GM19043 (cell line): ENCODE results near the gene LRRC72.
"Not testable (repeated sequence)": the region's sequence is repeated elsewhere in the genome, so short reads cannot be mapped to it uniquely, and the experiment has no call there.

Experiments
- ATAC-seq: cut with Tn5 transposase; IDR thresholded peaks from one replicate; pipeline ENCODE4 v1.9.1; 2021; ENCODE audit warnings: low read depth; ENCODE audit not compliant: unreplicated experiment

Gene LRRC72

DNA sequence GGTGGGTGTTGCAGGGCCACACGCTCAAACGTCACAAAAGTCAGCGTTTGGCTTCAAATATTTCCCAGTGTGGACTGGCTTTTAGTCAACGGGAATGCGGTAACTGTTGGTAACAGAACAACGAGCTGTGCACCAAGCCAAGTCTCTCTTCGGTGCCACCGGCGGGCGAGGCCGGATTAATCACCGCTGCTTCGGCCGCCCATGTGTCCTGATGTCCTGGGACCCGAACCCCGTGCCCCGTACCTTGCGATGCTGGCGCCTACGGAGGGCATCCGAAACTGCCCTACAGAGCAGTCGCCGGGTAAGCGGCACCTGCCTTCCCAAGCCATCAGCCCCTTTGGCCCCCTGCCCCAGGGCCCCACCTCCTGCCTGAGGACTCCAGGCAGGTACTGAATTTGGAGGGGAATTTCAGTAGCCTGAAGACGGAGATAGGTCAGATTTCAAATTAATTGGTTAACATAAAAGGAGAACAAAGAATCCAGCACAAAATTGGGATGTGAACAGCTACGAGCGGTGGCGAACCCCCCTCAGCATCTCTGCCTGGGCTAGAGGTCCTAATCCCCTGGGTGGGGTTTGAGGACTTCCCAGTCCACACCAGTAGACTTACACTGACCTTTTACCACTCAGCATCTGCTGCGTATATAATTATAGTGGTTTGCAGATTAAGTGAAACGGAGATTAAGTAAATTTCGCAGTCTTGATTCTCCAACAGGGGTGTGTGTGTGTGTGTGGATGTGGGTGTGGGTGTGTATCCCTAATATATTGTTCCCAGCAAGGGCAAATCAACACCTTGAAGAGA, at the start of gene LRRC72:
LRRC72 (plus strand) TSS at position 84 of the 799 bp plus-strand sequence; CDS start at position 212, 128 bp downstream.
- no peak for ATAC-seq

DNA sequence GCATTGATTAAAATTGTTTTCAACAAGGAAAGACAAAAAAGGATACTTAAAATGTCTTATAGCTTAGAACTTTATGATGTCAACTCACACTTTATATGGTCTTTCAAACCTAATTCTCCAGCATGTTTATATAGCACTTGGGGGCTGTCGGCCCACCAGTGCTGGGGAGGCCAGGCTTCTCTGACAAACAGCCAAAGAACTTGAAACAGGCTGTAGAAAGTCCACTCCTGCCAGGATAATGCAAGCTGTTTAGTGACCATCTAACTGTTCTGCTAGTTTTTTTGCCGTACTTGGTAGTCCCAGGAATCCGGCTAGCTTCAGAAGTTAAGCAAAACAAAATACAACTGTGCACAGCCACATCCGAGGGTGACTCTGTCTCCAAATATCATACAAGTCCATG, 47.5 kb upstream of the LRRC72 start:
- no peak for ATAC-seq

GRCh38 chr7:16479591-16479990, 47.0 kb upstream of the LRRC72 start:
- ATAC-seq = no peak

GRCh38 chr7:16484453-16485158, 42.0 kb upstream of the LRRC72 start:
- no peak for ATAC-seq

DNA sequence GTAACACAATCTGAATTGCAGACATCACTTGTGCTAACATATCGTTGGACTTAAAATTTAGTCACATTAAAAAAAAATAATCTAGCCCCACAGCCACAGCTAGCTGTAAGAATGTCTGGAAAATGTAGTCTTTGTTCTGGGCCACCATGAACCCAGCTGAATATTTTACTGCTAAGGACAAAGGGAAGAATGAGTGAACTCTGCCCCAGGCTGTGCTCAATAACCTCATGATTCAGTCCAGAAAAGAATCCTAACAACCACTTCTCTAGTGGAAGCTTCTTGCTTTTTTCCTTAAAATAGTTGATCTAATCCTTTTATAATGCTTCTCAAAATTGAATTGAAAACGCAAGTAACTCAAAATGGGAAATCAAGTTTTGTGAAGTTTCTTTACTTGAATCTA, 35.5 kb upstream of the LRRC72 start:
- no peak for ATAC-seq

DNA sequence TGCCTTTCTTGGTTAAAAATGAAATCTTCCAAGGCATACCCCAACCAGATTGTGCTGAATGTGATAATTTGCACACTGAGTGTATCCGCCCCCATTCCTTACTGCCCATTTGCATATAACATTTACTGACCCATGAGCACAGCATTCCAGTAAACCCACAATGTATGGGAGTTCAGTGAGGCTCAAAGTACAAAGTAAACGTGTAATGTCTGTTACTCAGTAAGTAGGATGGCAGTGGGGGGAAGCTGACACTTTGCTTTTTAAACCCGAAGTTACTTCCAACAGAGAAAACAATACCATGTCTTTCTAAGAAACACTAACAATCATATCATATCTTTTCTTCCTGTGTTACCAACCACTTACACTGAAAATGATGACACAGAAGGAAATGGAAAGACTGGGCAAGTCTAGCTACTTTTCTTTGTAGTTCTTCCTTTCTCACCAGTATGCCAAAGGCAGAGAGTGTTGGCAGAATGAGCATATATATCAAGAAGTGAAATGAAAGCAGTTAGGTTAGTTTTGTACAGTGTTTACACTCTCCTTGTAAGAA, 34.0 kb upstream of the LRRC72 start:
- no peak for ATAC-seq

- no peak for ATAC-seq
Measured at GRCh38 chr7:16493266-16493665, 33.4 kb upstream of the LRRC72 start.

- ATAC-seq = no peak
Measured at GRCh38 chr7:16494551-16494950, 32.1 kb upstream of the LRRC72 start.

GRCh38 chr7:16494955-16495719, 31.5 kb upstream of the LRRC72 start:
- ATAC-seq = no peak

DNA sequence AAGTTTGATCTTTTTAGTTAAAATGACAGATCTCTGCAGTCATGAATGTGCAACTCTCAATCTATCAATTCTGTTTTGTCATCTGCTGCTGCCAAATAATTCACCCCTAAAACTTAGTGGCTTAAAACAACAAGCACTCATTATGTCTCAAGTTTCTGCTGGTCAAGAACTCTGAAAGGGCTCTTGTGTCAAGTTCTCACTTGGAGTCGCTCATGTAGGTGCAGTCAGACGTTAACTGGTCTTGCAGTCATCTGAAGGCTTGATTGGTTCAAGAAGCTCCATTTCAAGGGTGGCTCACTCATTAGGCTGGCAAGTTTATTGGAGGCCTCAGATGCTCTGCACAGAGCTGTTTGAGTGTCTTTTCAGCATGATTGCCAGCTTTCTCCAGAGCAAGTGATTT, 28.5 kb upstream of the LRRC72 start:
- no peak for ATAC-seq

- ATAC-seq = no peak
Measured at GRCh38 chr7:16502303-16502702, 24.3 kb upstream of the LRRC72 start.

- no peak for ATAC-seq
Measured at GRCh38 chr7:16504019-16504418, 22.6 kb upstream of the LRRC72 start.

DNA sequence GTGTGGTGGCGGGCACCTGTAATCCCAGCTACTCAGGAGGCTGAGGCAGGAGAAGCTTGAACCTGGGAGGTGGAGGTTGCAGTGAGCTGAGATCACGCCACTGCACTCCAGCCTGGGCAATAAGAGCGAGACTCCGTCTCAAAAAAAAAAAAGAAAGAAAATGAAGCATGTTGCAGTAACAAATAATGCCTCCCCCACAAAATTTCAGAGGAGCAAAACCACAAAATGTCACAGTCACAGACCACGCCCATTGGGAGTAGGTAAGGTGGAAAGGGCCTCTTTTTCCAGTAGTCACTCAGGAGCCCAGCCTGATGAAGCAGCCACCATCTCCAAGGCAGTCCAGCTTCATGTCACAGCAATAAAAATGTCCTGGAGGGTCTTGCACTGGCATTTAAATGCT, 20.2 kb upstream of the LRRC72 start:
- not testable (repeated sequence) for ATAC-seq

- no peak for ATAC-seq
Measured at GRCh38 chr7:16509829-16510228, 16.8 kb upstream of the LRRC72 start.

DNA sequence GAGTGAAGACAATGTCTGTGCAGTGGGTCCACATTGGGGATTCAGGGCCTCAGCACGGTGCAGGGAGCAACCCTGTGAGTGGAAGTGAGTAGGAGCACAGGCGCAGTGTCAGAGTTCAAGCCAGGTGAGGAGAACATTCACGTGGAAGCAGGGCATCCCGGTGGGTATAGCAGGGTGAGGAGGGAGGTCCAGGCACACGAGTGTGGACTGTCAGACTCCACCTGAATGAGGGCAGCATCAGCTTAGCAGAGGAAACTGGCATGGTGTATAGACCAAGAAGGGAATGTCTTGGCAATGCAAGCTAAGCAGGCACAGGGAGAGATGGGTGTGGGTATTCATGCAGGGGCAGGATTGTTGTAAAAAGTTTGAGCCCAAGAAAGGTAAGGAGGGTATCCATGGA, 15.3 kb upstream of the LRRC72 start:
- ATAC-seq = no peak

GRCh38 chr7:16512097-16512496, 14.5 kb upstream of the LRRC72 start:
- ATAC-seq = no peak

DNA sequence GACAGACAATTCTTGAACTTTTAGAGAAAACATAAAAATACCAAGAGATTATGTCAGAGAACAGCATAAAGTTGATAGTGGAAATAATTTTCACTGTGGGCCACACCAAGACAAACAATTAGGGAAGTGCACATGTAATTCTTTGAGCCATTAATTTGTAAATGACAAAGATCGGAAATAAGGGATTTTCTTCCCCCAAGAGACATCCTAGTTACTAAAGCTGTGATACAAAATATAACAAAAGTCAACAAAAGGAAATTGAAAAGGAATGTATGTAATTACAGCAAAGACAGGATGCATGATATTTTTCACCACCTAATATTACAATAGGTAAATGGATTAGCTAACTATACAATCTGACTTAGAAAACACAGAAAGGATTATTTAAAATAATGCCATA, 12.4 kb upstream of the LRRC72 start:
- ATAC-seq = no peak

GRCh38 chr7:16514729-16515128, 11.9 kb upstream of the LRRC72 start:
- no peak for ATAC-seq

DNA sequence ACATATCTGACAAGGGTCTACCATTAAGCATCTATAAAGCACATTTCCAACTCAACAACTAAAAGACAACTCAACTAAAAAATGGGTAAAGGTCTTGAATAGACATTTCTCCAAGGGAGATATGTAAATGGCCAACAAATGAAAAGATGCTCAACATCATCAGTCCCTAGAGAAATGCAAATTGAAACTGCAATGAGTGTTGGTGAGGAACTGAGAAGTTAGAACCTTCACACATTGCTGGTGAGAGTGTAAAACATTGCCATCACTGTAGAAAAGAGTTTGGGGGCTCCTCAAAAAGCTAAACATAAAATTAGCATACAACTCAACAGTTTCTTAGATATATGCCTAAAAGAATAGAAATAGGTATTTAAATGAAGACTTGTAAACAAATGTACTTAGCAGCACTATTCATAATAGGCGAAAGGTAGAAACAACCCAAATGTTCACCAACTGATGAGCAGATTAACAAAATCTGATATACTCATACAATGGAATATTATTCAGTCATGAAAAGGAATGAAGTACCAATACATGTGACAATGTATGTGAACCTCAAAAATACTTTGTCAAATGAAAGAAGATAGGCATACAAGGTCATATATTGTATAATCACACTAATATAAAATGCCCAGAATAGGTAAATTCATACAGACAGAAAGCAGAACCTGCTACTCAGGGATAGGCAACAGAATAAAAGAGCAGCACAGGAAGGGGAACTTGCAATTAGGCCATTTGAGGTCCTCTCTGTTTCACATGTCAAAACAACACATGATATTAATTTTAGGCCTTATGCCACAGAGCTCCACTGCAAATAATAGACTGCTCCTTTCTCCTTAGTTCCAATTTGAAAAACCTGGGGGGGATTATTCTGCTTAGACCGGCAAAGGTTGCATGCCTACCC, 10.6 kb upstream of the LRRC72 start:
- ATAC-seq = no peak

GRCh38 chr7:16519985-16520384, 6.6 kb upstream of the LRRC72 start:
- ATAC-seq = not testable (repeated sequence)
